ENCODE results near the gene HECTD2.
"Not testable (repeated sequence)": the region's sequence is repeated elsewhere in the genome, so short reads cannot be mapped to it uniquely, and the experiment has no call there.

HECTD2 gene

GRCh38 chr10:91477236-91477635 is 67.1 kb downstream of the HECTD2 start:
- DNase-seq = no peak

GRCh38 chr10:91479583-91479982 is 69.4 kb downstream of the HECTD2 start:
- no peak for DNase-seq

GRCh38 chr10:91487911-91488582 is 77.9 kb downstream of the HECTD2 start:
- DNase-seq = no peak

GRCh38 chr10:91493313-91493712 is 83.2 kb downstream of the HECTD2 start:
- no peak for DNase-seq

- no peak for DNase-seq
These were observed 85.3 kb downstream of the HECTD2 start for GRCh38 chr10:91495402-91495801.

- no peak for DNase-seq
These were observed 85.9 kb downstream of the HECTD2 start for GRCh38 chr10:91496016-91496415.

- no peak for DNase-seq
These were observed 101.6 kb downstream of the HECTD2 start for GRCh38 chr10:91511549-91512330.

- DNase-seq = no peak
These were observed 102.3 kb downstream of the HECTD2 start for GRCh38 chr10:91512458-91512857.

- no peak for DNase-seq
These were observed 103.7 kb downstream of the HECTD2 start for GRCh38 chr10:91513598-91514424.

- DNase-seq = no peak
These were observed 104.6 kb downstream of the HECTD2 start for GRCh38 chr10:91514787-91515186.

GRCh38 chr10:91517394-91517793 is 107.2 kb downstream of the HECTD2 start:
- DNase-seq = no peak

- DNase-seq = no peak
These were observed 109.9 kb downstream of the HECTD2 start for GRCh38 chr10:91519899-91520514.

GRCh38 chr10:91520661-91521060 is 110.5 kb downstream of the HECTD2 start:
- no peak for DNase-seq

- DNase-seq = no peak
These were observed 111.3 kb downstream of the HECTD2 start for GRCh38 chr10:91521439-91521838.

GRCh38 chr10:91525896-91526712 is 116.0 kb downstream of the HECTD2 start:
- no peak for DNase-seq

- no peak for DNase-seq
These were observed 117.9 kb downstream of the HECTD2 start for GRCh38 chr10:91528080-91528479.

GRCh38 chr10:91528768-91529167 is 118.6 kb downstream of the HECTD2 start:
- DNase-seq = no peak

- DNase-seq = not testable (repeated sequence)
These were observed 124.6 kb downstream of the HECTD2 start for GRCh38 chr10:91534789-91535188.

- DNase-seq = no peak
These were observed 126.0 kb downstream of the HECTD2 start for GRCh38 chr10:91536111-91536510.

- DNase-seq = no peak
These were observed 126.6 kb downstream of the HECTD2 start for GRCh38 chr10:91536733-91537132.

GRCh38 chr10:91537614-91538383 is 127.7 kb downstream of the HECTD2 start:
- DNase-seq = no peak

Data from DMS79 (cell line).